H9 (cell line): ENCODE data around the gene EVPL. TPM values are rescaled to one million over a fixed set of nuclear protein-coding genes. Genes with fewer than 3 reads are reported as not detected.

Experiments used
- DNase-seq: peaks from one replicate; pipeline ENCODE4 v3.0.0-alpha.2; 2017
- H2AFZ ChIP-seq: one replicate; pipeline ENCODE4 v1.6.1; 2013; ENCODE audit warnings: mild to moderate bottlenecking, low read length, control low read depth, moderate library complexity
- H2AK5ac ChIP-seq: 2 replicates; pipeline ENCODE4 v1.6.1; 2013; ENCODE audit warnings: low read length, control low read depth, mixed read lengths; ENCODE audit not compliant: insufficient read length
- H2BK120ac ChIP-seq: one replicate; pipeline ENCODE4 v1.6.1; 2013; ENCODE audit warnings: low read depth, mild to moderate bottlenecking, low read length, control low read depth, inconsistent platforms; ENCODE audit not compliant: poor library complexity, severe bottlenecking
- H2BK12ac ChIP-seq: 2 replicates; pipeline ENCODE4 v1.6.1; 2013; ENCODE audit warnings: low read length, control low read depth, mixed read lengths, low read depth; ENCODE audit not compliant: insufficient read length
- H2BK15ac ChIP-seq: 2 replicates; pipeline ENCODE4 v1.6.1; 2013; ENCODE audit warnings: low read depth, low read length, control low read depth
- H2BK20ac ChIP-seq: one replicate; pipeline ENCODE4 v1.6.1; 2013; ENCODE audit warnings: low read depth, mild to moderate bottlenecking, low read length, control low read depth, inconsistent platforms; ENCODE audit not compliant: poor library complexity, severe bottlenecking
- H2BK5ac ChIP-seq: 2 replicates; pipeline ENCODE4 v1.6.1; 2013; ENCODE audit warnings: low read length, control low read depth, mixed read lengths; ENCODE audit not compliant: insufficient read length
- H3K14ac ChIP-seq: 2 replicates; pipeline ENCODE4 v1.6.1; 2013; ENCODE audit warnings: low read length, control low read depth; ENCODE audit not compliant: insufficient read depth
- H3K18ac ChIP-seq: 2 replicates; pipeline ENCODE4 v1.6.1; 2013; ENCODE audit warnings: low read depth, mild to moderate bottlenecking, mixed read lengths, low read length, control low read depth; ENCODE audit not compliant: insufficient read length
- H3K23ac ChIP-seq: 2 replicates; pipeline ENCODE4 v1.6.1; 2013; ENCODE audit warnings: low read length, control low read depth, mixed read lengths, low read depth; ENCODE audit not compliant: insufficient read length
- H3K23me2 ChIP-seq: 2 replicates; pipeline ENCODE4 v1.6.1; 2013; ENCODE audit warnings: low read depth, mild to moderate bottlenecking, mixed read lengths, low read length, control low read depth; ENCODE audit not compliant: insufficient read length, poor library complexity, severe bottlenecking
- H3K27ac ChIP-seq: 2 replicates; pipeline ENCODE4 v1.5.1; 2013; ENCODE audit warnings: low read length, control low read depth, mixed read lengths, low read depth; ENCODE audit not compliant: insufficient read length
- H3K27me3 ChIP-seq: 2 replicates; pipeline ENCODE4 v1.6.1; 2013; ENCODE audit warnings: low read length, control low read depth, inconsistent platforms; ENCODE audit not compliant: insufficient read depth
- H3K4ac ChIP-seq: 2 replicates; pipeline ENCODE4 v1.6.1; 2013; ENCODE audit warnings: low read depth, mild to moderate bottlenecking, control low read depth, inconsistent platforms, low read length, moderate library complexity
- H3K4me1 ChIP-seq: 2 replicates; pipeline ENCODE4 v1.6.1; 2013; ENCODE audit warnings: low read length, control low read depth, inconsistent platforms; ENCODE audit not compliant: insufficient read depth
- H3K4me2 ChIP-seq: 2 replicates; pipeline ENCODE4 v1.6.1; 2013; ENCODE audit warnings: low read length, control low read depth, mixed read lengths; ENCODE audit not compliant: insufficient read length, insufficient read depth
- H3K56ac ChIP-seq: 2 replicates; pipeline ENCODE4 v1.6.1; 2013; ENCODE audit warnings: low read depth, mild to moderate bottlenecking, mixed read lengths, low read length, control low read depth; ENCODE audit not compliant: insufficient read length
- H3K79me1 ChIP-seq: 2 replicates; pipeline ENCODE4 v1.6.1; 2013; ENCODE audit warnings: low read depth, mild to moderate bottlenecking, moderate library complexity, low read length, control low read depth, inconsistent platforms; ENCODE audit not compliant: insufficient read depth, poor library complexity, severe bottlenecking
- H3K79me2 ChIP-seq: 2 replicates; pipeline ENCODE4 v1.6.1; 2013; ENCODE audit warnings: low read length, control low read depth, inconsistent platforms; ENCODE audit not compliant: insufficient read depth
- H3K9ac ChIP-seq: 2 replicates; pipeline ENCODE4 v1.6.1; 2013; ENCODE audit warnings: low read length, control low read depth, mixed read lengths; ENCODE audit not compliant: insufficient read length; ENCODE audit errors: extremely low read depth
- H3K9me3 ChIP-seq: one replicate; pipeline ENCODE4 v1.6.1; 2013; ENCODE audit warnings: low read depth, low read length, inconsistent platforms; ENCODE audit not compliant: control insufficient read depth
- H3T11ph ChIP-seq: one replicate; pipeline ENCODE4 v1.6.1; 2013; ENCODE audit warnings: mild to moderate bottlenecking, low read length, control low read depth, inconsistent platforms
- H4K20me1 ChIP-seq: one replicate; pipeline ENCODE4 v1.6.1; 2013; ENCODE audit not compliant: control insufficient read depth, insufficient read length, insufficient read depth
- H4K5ac ChIP-seq: 2 replicates; pipeline ENCODE4 v1.6.1; 2013; ENCODE audit warnings: low read depth, mild to moderate bottlenecking, mixed read lengths, low read length, control low read depth; ENCODE audit not compliant: insufficient read length
- H4K8ac ChIP-seq: replicated peaks from 2 replicates; pipeline ENCODE4 v1.6.1; 2013; ENCODE audit warnings: low read length, control low read depth, mixed read lengths, low read depth; ENCODE audit not compliant: insufficient read length
- H4K91ac ChIP-seq: 2 replicates; pipeline ENCODE4 v1.6.1; 2013; ENCODE audit warnings: low read depth, mild to moderate bottlenecking, moderate library complexity, mixed read lengths, low read length, control low read depth; ENCODE audit not compliant: insufficient read length
- H3K27ac Mint-ChIP-seq, 3 experiments: 2 replicates in 2 of 3; 3 replicates in 1 of 3; pipeline ENCODE4 v1.8.0; 2020 to 2021; ENCODE audit warnings: mixed read lengths in 3 of 3, mild to moderate bottlenecking in 1 of 3, moderate library complexity in 1 of 3
- H3K27me3 Mint-ChIP-seq: 2 replicates; pipeline ENCODE4 v1.8.0; 2021; ENCODE audit warnings: low read depth, mild to moderate bottlenecking, moderate library complexity, mixed read lengths
- H3K36me3 Mint-ChIP-seq, 3 experiments: 2 replicates in 2 of 3; 3 replicates in 1 of 3; pipeline ENCODE4 v1.8.0; 2020 to 2021; ENCODE audit warnings: low read depth in 3 of 3, mixed read lengths in 3 of 3; ENCODE audit not compliant: insufficient read depth in 1 of 3
- H3K4me1 Mint-ChIP-seq, 2 experiments: 2 replicates each; pipeline ENCODE4 v1.8.0; 2020; ENCODE audit warnings: mixed read lengths in 2 of 2
- H3K4me3 Mint-ChIP-seq, 2 experiments: 2 replicates in 1 of 2; 3 replicates in 1 of 2; pipeline ENCODE4 v1.8.0; 2020 to 2021; ENCODE audit warnings: mild to moderate bottlenecking in 2 of 2, mixed read lengths in 2 of 2, moderate library complexity in 1 of 2
- H3K9me3 Mint-ChIP-seq, 2 experiments: 2 replicates in 1 of 2; 3 replicates in 1 of 2; pipeline ENCODE4 v1.8.0; 2020; ENCODE audit warnings: mild to moderate bottlenecking in 2 of 2, mixed read lengths in 2 of 2, moderate library complexity in 1 of 2
- WGBS: extraction: QIAGEN DNeasy Blood & Tissue Kit; methylation state at CpG from one replicate; pipeline ENCODE4 v1.1.7; 2013; ENCODE audit warnings: missing lambda C conversion rate, low lambda C conversion rate, mixed read lengths; ENCODE audit not compliant: insufficient read length; ENCODE audit errors: extremely low coverage; 5-methylcytosine and 5-hydroxymethylcytosine counted together
- total RNA-seq: library from RNA; stranded (reverse); gene quantifications from 2 replicates; pipeline ENCODE4 v1.2.1, GENCODE V29; 2021
- TF ChIP-seq, protein P1 (sequence below): fragments of 200-600 bp; sonication (generic); conservative IDR thresholded peaks from 3 replicates; pipeline ENCODE4 v1.8.0; 2021; ENCODE audit warnings: antibody characterized with exemption, mild to moderate bottlenecking

The EVPL gene
- total RNA-seq, 1 experiment from 2014 or later, result 0.48 TPM

DNA sequence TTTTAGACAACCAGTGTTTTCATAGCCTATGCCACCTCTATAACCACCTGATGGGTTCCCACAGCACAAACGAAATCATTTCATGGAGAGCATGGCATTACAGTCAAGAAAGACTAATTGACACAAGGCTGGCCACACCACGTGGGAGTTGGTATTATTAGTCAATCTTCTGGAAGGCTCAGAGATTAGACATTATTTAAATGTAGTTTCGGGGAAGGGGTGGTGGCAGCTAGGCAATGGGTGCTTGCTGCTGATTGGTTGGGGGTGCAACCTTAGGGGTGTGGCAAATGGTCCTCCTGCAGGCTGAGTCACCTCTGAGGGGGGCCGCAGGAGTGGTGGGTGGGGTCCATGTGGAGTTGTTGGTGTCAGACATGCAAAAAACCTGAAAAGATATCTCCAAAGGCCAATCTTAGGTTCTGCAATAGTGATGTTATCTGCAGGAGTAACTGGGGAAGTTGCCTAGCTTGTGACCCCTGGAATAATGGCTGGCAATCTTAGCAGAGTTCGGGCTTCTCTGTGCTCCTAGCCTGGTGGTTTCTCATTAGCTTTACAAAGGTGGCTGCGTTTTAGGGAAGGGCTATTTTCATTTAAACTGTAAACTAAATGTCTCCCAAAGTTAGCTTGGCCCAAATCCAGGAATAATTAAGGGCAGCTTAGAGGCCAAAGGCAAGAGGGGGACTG, 43.5 kb downstream of the EVPL start:
- Histone ChIP-seq H3K79me1 (no peaks in the 10 kb centered on the region), H2AFZ (no peak overlapping the region), H2BK15ac (no peak overlapping the region), H3K4ac (no peak overlapping the region), H4K20me1 (no peaks in the 10 kb centered on the region), H2BK12ac (no peak overlapping the region), H3K14ac (no peak overlapping the region), H3K9me3 (no peaks in the 10 kb centered on the region), H3K79me2 (peaks cover 2% of the 10 kb centered on the region; the same call in 1 of the 2 replicates), H2BK5ac (no peak overlapping the region), H3K4me1 (peaks cover 8% of the 10 kb centered on the region; the same call in 1 of the 2 replicates), H4K5ac (no peak overlapping the region), H3K56ac (no peak overlapping the region), H3K27me3 (no peaks in the 10 kb centered on the region), H3K27ac (peak overlapping the region; percentile 50), H3K9ac (no peak overlapping the region), H4K91ac (no peak overlapping the region), H2BK20ac (no peak overlapping the region), H4K8ac (no peak overlapping the region), H2AK5ac (no peak overlapping the region), H3T11ph (no peak overlapping the region), H3K23me2 (peaks cover 6% of the 10 kb centered on the region), H2BK120ac (no peak overlapping the region), H3K4me2 (peak overlapping the region; percentile 0), H3K23ac (no peak overlapping the region), H3K18ac (no peak overlapping the region)
- H3K36me3 Mint-ChIP-seq, result peaks cover 0 to 10% (median 5%) of the 10 kb centered on the region in 3 experiments; a peak in 3 of 7 replicates
- TF ChIP-seq, protein P1, sequence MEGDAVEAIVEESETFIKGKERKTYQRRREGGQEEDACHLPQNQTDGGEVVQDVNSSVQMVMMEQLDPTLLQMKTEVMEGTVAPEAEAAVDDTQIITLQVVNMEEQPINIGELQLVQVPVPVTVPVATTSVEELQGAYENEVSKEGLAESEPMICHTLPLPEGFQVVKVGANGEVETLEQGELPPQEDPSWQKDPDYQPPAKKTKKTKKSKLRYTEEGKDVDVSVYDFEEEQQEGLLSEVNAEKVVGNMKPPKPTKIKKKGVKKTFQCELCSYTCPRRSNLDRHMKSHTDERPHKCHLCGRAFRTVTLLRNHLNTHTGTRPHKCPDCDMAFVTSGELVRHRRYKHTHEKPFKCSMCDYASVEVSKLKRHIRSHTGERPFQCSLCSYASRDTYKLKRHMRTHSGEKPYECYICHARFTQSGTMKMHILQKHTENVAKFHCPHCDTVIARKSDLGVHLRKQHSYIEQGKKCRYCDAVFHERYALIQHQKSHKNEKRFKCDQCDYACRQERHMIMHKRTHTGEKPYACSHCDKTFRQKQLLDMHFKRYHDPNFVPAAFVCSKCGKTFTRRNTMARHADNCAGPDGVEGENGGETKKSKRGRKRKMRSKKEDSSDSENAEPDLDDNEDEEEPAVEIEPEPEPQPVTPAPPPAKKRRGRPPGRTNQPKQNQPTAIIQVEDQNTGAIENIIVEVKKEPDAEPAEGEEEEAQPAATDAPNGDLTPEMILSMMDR, result no peak
- DNase-seq, result peak; percentile 90
- no peaks in the 10 kb centered on the region for H3K27me3 Mint-ChIP-seq
- no CpG with 5 or more reads among the region's 6 CpGs for WGBS
- H3K27ac Mint-ChIP-seq, result peak overlapping the region; percentile 81 to 91 (median 84); a peak in 6 of 7 replicates
- peak overlapping the region; percentile 48 to 70 for H3K4me3 Mint-ChIP-seq
- peaks cover 40 to 52% of the 10 kb centered on the region in 2 experiments for H3K4me1 Mint-ChIP-seq
- H3K9me3 Mint-ChIP-seq, result no peaks in the 10 kb centered on the region
